Measurements from ENCODE around the gene ZC3H10.

DNA sequence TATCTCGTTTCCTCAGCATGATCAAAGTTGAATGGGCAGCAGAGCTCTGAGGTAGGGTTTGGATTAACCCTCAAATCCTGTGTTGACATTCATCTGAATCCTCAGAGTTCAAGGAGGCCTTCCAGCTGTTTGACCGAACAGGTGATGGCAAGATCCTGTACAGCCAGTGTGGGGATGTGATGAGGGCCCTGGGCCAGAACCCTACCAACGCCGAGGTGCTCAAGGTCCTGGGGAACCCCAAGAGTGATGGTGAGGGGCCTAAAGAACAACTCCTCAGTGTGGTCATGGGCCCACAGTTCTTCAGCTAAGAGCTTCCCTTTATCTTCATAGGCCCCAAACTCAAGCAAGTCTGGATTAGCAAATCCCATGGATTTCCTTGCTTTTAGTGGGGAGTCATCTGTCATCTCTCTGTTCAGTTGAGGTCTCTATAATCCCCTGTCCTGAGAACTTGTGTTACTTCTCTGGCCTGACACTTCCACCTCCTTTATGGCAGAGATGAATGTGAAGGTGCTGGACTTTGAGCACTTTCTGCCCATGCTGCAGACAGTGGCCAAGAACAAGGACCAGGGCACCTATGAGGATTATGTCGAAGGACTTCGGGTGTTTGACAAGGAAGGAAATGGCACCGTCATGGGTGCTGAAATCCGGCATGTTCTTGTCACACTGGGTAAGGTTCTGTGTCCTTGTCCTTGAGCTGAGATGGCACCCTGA is 41.6 kb downstream of the ZC3H10 start:
- TF ChIP-seq EZH2 (IDR thresholded peaks at IDR 0.05; ENCODE audit: borderline replicate concordance, low read depth, low read length, poor library complexity, severe bottlenecking): no peak
- TF ChIP-seq, protein P1, sequence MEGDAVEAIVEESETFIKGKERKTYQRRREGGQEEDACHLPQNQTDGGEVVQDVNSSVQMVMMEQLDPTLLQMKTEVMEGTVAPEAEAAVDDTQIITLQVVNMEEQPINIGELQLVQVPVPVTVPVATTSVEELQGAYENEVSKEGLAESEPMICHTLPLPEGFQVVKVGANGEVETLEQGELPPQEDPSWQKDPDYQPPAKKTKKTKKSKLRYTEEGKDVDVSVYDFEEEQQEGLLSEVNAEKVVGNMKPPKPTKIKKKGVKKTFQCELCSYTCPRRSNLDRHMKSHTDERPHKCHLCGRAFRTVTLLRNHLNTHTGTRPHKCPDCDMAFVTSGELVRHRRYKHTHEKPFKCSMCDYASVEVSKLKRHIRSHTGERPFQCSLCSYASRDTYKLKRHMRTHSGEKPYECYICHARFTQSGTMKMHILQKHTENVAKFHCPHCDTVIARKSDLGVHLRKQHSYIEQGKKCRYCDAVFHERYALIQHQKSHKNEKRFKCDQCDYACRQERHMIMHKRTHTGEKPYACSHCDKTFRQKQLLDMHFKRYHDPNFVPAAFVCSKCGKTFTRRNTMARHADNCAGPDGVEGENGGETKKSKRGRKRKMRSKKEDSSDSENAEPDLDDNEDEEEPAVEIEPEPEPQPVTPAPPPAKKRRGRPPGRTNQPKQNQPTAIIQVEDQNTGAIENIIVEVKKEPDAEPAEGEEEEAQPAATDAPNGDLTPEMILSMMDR (conservative IDR thresholded peaks at IDR 0.05; ENCODE audit: low read depth, low read length): no peak

Data from A673 (cell line).